ENCODE measurements around the gene CDC42BPB.

- no peak for TF ChIP-seq TAF1 (IDR thresholded peaks at IDR 0.05; ENCODE audit: low read depth, low read length)
- no peak for TF ChIP-seq POU2F2 (IDR thresholded peaks at IDR 0.05; ENCODE audit: low read depth, low read length)
- no peak for TF ChIP-seq POLR2A (IDR thresholded peaks at IDR 0.05; ENCODE audit: low read depth, low read length)
Observed at GRCh38 chr14:102920273-102920997, 136.9 kb downstream of the CDC42BPB start.
